GM12878 (cell line): ENCODE data around the gene APBB3. TPM values are rescaled to one million over a fixed set of nuclear protein-coding genes. Genes with fewer than 3 reads are reported as not detected.

Source experiments
- CREB1 ChIP-seq: IDR thresholded peaks from 2 replicates; pipeline ENCODE4 v1.6.1; 2012; ENCODE audit warnings: low read depth, mild to moderate bottlenecking, inconsistent platforms
- FOXK2 ChIP-seq: fragments of 450-650 bp; IDR thresholded peaks from 2 replicates; pipeline ENCODE4 v1.6.1; 2017; ENCODE audit warnings: mild to moderate bottlenecking, moderate library complexity
- FOXM1 ChIP-seq: IDR thresholded peaks from 2 replicates; pipeline ENCODE4 v1.6.1; 2012; ENCODE audit warnings: low read depth, mild to moderate bottlenecking, inconsistent platforms, low read length, moderate library complexity
- GATAD2B ChIP-seq: fragments of 450-650 bp; conservative IDR thresholded peaks from 2 replicates; pipeline ENCODE4 v1.6.1; 2017; ENCODE audit warnings: low read depth, mild to moderate bottlenecking, moderate library complexity
- HDAC6 ChIP-seq: fragments of 200-600 bp; sonication (generic); IDR thresholded peaks from one replicate; pipeline ENCODE4 v1.8.0; 2017; ENCODE audit warnings: antibody characterized with exemption; ENCODE audit not compliant: unreplicated experiment
- MXI1 ChIP-seq: fragments of 150-350 bp; IDR thresholded peaks from 2 replicates; pipeline ENCODE4 v1.6.1; 2011; ENCODE audit warnings: low read depth, mild to moderate bottlenecking, inconsistent platforms, low read length, improper control_type of control experiment
- RAD21 ChIP-seq: IDR thresholded peaks from 2 replicates; pipeline ENCODE4 v1.6.1; 2011; ENCODE audit warnings: mild to moderate bottlenecking, low read depth, low read length, moderate library complexity; ENCODE audit not compliant: insufficient read depth
- RAD51 ChIP-seq: fragments of 450-650 bp; IDR thresholded peaks from 2 replicates; pipeline ENCODE4 v1.6.1; 2016; ENCODE audit warnings: moderate library complexity, mild to moderate bottlenecking, inconsistent platforms
- TAF1 ChIP-seq: IDR thresholded peaks from 2 replicates; pipeline ENCODE4 v1.6.1; 2011; ENCODE audit warnings: mild to moderate bottlenecking, low read depth, low read length, borderline replicate concordance
- TCF3 ChIP-seq: IDR thresholded peaks from 2 replicates; pipeline ENCODE4 v1.6.1; 2012; ENCODE audit warnings: low read depth, mild to moderate bottlenecking, low read length, borderline replicate concordance; ENCODE audit not compliant: insufficient read depth
- ZNF217 ChIP-seq: fragments of 450-650 bp; IDR thresholded peaks from 2 replicates; pipeline ENCODE4 v1.6.1; 2017; ENCODE audit warnings: antibody characterized with exemption, mild to moderate bottlenecking
- polyA plus RNA-seq, 11 experiments: library from polyadenylated mRNA; depleted of rRNA in 4 of 11; unstranded in 6 of 11; stranded (reverse) in 5 of 11; fragments of >200 nt; fragmentation: Nextera tagmentation in 4 of 11; fragmentation: Illumina TruSeq in 1 of 11; extraction: Ambion mirVana in 4 of 11; extraction: Trizol in 1 of 11; gene quantifications; 1 replicate in 1 of 11; 2 replicates in 10 of 11; pipeline versions ENCODE4 v1.2.1 to v1.2.3, GENCODE V29; 2011 to 2016; ENCODE audit warnings: inconsistent platforms in 2 of 11, missing spikeins in 2 of 11, low read depth in 1 of 11
- total RNA-seq, 4 experiments: library from RNA; depleted of rRNA in 3 of 4; stranded (reverse); fragments of >200 nt in 3 of 4; fragmentation: Illumina TruSeq in 1 of 4; extraction: Trizol in 1 of 4; gene quantifications; 2 replicates each; pipeline versions ENCODE4 v1.2.1 to v1.2.3, GENCODE V29; 2013 to 2021
- TF ChIP-seq, protein P1 (sequence below): fragments of 450-650 bp; IDR thresholded peaks from 2 replicates; pipeline ENCODE4 v1.6.1; 2017; ENCODE audit warnings: low read depth, mild to moderate bottlenecking, moderate library complexity
- TF ChIP-seq, protein P2 (sequence below): fragments of 450-650 bp; IDR thresholded peaks from 2 replicates; pipeline ENCODE4 v1.6.1; 2017; ENCODE audit warnings: mild to moderate bottlenecking, low read depth, inconsistent platforms; ENCODE audit not compliant: poor library complexity, severe bottlenecking
- TF ChIP-seq, protein P3 (sequence below): fragments of 450-650 bp; IDR thresholded peaks from 2 replicates; pipeline ENCODE4 v1.6.1; 2014; ENCODE audit warnings: mild to moderate bottlenecking
- TF ChIP-seq, protein P4 (sequence below): fragments of 450-650 bp; IDR thresholded peaks from 2 replicates; pipeline ENCODE4 v1.6.1; 2018; ENCODE audit warnings: mild to moderate bottlenecking, low read depth, moderate library complexity; ENCODE audit not compliant: partially characterized antibody
- TF ChIP-seq, protein P5 (sequence below): fragments of 450-650 bp; conservative IDR thresholded peaks from 2 replicates; pipeline ENCODE4 v1.6.1; 2017; ENCODE audit warnings: mild to moderate bottlenecking, moderate library complexity
- TF ChIP-seq, protein P6 (sequence below): IDR thresholded peaks from 2 replicates; pipeline ENCODE4 v1.6.1; 2011; ENCODE audit warnings: borderline replicate concordance, low read depth, mild to moderate bottlenecking, moderate library complexity, mixed read lengths, low read length; ENCODE audit not compliant: insufficient read depth; ENCODE audit errors: extremely low read length

Gene APBB3
- total and polyA plus RNA-seq, 10 of the 15 experiments (the other 5 are each of a cell fraction or from before 2014, with no cell fraction given), result 0.35 to 33.3 (median 14.3) TPM

DNA sequence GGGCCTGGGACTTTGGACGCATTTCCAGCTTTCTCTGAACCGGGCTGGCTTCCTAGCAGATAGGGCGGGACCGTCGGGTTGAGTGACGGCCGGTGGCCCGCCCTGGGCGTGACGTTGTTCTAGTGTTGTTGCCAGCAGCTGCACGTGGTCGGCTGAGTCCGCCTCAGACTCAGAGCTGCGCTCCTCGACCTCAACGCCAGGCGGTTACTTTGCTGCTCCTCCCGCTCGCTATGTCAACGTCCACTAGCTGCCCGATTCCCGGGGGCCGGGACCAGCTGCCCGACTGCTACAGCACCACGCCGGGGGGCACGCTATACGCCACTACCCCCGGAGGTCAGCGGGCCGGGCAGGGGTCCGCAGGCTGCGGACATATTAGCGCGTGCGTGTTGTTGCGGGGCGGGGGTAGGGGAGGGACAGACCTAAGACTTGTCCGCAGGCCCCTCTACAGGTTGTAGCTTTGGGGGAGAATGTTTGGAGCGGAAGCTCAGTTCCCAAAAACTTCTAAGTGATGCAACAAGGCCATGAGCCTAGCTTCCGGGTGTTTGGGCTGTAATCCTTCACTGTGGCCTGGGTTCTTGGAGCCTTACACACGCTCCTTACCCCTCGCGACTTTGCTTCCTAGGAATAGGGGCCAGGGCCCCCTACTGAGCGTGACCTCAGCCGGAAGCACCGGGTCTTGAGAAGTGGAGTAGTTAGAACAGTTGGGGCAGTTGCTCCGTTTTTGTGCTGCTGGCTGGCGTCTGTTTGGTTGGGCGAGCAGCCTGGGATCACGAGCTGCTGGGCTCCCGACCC is 16.7 kb downstream of the APBB3 start, which contains the start of gene EIF4EBP3 (continued):
- TF ChIP-seq, protein P1, sequence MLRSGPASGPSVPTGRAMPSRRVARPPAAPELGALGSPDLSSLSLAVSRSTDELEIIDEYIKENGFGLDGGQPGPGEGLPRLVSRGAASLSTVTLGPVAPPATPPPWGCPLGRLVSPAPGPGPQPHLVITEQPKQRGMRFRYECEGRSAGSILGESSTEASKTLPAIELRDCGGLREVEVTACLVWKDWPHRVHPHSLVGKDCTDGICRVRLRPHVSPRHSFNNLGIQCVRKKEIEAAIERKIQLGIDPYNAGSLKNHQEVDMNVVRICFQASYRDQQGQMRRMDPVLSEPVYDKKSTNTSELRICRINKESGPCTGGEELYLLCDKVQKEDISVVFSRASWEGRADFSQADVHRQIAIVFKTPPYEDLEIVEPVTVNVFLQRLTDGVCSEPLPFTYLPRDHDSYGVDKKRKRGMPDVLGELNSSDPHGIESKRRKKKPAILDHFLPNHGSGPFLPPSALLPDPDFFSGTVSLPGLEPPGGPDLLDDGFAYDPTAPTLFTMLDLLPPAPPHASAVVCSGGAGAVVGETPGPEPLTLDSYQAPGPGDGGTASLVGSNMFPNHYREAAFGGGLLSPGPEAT, result 0 out of 2 replicates have a peak, but pooled peaks have one; percentile 19
- TF ChIP-seq GATAD2B, result 0 out of 2 replicates have a peak, but pooled peaks have one; percentile 47
- TF ChIP-seq MXI1, result peak; percentile 92
- TF ChIP-seq RAD21, result peak; percentile 33; the same call in 1 of the 2 replicates
- TF ChIP-seq, protein P2, sequence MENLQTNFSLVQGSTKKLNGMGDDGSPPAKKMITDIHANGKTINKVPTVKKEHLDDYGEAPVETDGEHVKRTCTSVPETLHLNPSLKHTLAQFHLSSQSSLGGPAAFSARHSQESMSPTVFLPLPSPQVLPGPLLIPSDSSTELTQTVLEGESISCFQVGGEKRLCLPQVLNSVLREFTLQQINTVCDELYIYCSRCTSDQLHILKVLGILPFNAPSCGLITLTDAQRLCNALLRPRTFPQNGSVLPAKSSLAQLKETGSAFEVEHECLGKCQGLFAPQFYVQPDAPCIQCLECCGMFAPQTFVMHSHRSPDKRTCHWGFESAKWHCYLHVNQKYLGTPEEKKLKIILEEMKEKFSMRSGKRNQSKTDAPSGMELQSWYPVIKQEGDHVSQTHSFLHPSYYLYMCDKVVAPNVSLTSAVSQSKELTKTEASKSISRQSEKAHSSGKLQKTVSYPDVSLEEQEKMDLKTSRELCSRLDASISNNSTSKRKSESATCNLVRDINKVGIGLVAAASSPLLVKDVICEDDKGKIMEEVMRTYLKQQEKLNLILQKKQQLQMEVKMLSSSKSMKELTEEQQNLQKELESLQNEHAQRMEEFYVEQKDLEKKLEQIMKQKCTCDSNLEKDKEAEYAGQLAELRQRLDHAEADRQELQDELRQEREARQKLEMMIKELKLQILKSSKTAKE, result no peak
- TF ChIP-seq, protein P3, sequence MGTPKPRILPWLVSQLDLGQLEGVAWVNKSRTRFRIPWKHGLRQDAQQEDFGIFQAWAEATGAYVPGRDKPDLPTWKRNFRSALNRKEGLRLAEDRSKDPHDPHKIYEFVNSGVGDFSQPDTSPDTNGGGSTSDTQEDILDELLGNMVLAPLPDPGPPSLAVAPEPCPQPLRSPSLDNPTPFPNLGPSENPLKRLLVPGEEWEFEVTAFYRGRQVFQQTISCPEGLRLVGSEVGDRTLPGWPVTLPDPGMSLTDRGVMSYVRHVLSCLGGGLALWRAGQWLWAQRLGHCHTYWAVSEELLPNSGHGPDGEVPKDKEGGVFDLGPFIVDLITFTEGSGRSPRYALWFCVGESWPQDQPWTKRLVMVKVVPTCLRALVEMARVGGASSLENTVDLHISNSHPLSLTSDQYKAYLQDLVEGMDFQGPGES, result no peak
- peak; percentile 86 for TF ChIP-seq FOXK2
- peak; percentile 50; the same call in 1 of the 2 replicates for TF ChIP-seq TCF3
- TF ChIP-seq FOXM1, result no peak
- peak; percentile 87 for TF ChIP-seq CREB1
- no peak for TF ChIP-seq HDAC6
- TF ChIP-seq, protein P4, sequence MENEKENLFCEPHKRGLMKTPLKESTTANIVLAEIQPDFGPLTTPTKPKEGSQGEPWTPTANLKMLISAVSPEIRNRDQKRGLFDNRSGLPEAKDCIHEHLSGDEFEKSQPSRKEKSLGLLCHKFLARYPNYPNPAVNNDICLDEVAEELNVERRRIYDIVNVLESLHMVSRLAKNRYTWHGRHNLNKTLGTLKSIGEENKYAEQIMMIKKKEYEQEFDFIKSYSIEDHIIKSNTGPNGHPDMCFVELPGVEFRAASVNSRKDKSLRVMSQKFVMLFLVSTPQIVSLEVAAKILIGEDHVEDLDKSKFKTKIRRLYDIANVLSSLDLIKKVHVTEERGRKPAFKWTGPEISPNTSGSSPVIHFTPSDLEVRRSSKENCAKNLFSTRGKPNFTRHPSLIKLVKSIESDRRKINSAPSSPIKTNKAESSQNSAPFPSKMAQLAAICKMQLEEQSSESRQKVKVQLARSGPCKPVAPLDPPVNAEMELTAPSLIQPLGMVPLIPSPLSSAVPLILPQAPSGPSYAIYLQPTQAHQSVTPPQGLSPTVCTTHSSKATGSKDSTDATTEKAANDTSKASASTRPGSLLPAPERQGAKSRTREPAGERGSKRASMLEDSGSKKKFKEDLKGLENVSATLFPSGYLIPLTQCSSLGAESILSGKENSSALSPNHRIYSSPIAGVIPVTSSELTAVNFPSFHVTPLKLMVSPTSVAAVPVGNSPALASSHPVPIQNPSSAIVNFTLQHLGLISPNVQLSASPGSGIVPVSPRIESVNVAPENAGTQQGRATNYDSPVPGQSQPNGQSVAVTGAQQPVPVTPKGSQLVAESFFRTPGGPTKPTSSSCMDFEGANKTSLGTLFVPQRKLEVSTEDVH, result no peak
- TF ChIP-seq, protein P5, sequence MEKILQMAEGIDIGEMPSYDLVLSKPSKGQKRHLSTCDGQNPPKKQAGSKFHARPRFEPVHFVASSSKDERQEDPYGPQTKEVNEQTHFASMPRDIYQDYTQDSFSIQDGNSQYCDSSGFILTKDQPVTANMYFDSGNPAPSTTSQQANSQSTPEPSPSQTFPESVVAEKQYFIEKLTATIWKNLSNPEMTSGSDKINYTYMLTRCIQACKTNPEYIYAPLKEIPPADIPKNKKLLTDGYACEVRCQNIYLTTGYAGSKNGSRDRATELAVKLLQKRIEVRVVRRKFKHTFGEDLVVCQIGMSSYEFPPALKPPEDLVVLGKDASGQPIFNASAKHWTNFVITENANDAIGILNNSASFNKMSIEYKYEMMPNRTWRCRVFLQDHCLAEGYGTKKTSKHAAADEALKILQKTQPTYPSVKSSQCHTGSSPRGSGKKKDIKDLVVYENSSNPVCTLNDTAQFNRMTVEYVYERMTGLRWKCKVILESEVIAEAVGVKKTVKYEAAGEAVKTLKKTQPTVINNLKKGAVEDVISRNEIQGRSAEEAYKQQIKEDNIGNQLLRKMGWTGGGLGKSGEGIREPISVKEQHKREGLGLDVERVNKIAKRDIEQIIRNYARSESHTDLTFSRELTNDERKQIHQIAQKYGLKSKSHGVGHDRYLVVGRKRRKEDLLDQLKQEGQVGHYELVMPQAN, result 0 out of 2 replicates have a peak, but pooled peaks have one; percentile 79
- 0 out of 2 replicates have a peak, but pooled peaks have one; percentile 41 for TF ChIP-seq TAF1
- TF ChIP-seq, protein P6, sequence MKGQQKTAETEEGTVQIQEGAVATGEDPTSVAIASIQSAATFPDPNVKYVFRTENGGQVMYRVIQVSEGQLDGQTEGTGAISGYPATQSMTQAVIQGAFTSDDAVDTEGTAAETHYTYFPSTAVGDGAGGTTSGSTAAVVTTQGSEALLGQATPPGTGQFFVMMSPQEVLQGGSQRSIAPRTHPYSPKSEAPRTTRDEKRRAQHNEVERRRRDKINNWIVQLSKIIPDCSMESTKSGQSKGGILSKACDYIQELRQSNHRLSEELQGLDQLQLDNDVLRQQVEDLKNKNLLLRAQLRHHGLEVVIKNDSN, result peak; percentile 90
- TF ChIP-seq RAD51, result peak; percentile 88
- TF ChIP-seq ZNF217, result no peak
